ENCODE data around the gene ABCA2.

The ABCA2 gene

GRCh38 chr9:137026828-137027227 lies 1.2 kb downstream of the ABCA2 start:
- DNase-seq: no peak

DNA sequence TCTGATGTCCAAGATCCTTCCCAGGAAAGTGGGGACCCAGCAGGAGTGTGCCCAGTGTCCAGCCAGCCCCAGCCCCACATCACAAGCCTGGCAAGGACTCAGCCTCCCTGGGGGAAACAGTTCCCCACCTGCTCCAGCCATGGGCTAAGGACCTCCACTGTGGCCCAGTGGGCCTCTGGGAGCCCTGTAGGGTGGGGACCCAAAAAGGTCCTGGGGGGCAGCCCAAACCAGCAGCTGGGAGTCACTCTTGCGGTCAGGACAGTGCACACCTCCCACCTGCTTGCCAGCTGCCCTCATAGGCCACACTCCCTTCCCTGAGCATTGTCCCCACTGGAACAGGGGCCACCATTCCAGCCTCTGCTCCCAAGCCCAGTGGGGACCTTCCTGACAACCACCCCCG lies 1.7 kb downstream of the ABCA2 start:
- no peak for DNase-seq

DNA sequence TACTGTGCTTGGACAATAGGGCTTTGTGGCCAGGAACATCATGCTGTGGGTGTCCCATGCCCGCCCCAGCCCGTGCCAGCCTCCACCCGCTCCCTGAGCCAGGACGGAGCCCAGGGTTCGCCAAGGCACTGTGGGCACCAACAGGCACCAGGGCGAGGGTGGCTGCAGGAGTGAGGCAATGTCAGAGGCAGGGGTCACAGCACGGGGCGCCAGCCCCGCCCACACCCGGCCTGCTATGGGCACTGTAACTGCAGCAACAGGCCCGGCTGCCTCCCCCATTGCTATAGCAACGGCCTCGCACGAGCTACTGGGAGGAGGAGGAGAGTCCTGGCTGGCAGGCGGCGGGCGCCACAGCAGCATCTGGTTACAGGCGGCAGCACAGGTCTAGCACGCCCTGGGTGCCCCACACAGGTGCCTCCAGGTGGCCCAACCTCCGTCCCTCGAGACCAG lies 2.5 kb downstream of the ABCA2 start:
- DNase-seq: peak; percentile 87

- no peak for DNase-seq
Observed at GRCh38 chr9:137023583-137023991, 4.5 kb downstream of the ABCA2 start.

GRCh38 chr9:137023157-137023556 lies 4.9 kb downstream of the ABCA2 start:
- no peak for DNase-seq

DNA sequence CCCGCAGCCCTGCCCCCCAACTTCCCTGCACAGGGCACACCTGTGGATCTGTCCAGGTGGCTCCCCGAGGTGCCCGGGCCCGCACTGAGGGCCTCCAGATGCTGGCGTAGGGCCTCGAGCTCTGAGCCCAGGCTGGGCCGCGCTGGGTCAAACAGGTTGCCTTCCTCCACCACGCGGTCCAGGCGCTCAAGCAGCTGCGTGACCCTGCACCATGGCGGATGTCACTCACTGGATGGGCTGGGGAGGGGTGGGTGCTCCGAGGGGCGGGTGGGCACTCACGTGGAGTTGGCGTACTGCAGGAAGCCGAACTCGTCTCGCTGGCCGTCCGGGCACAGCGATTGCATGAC lies 5.4 kb downstream of the ABCA2 start:
- no peak for DNase-seq

GRCh38 chr9:137021979-137022661 lies 5.9 kb downstream of the ABCA2 start:
- DNase-seq: no peak

GRCh38 chr9:137021568-137021978 lies 6.5 kb downstream of the ABCA2 start:
- DNase-seq: no peak

DNA sequence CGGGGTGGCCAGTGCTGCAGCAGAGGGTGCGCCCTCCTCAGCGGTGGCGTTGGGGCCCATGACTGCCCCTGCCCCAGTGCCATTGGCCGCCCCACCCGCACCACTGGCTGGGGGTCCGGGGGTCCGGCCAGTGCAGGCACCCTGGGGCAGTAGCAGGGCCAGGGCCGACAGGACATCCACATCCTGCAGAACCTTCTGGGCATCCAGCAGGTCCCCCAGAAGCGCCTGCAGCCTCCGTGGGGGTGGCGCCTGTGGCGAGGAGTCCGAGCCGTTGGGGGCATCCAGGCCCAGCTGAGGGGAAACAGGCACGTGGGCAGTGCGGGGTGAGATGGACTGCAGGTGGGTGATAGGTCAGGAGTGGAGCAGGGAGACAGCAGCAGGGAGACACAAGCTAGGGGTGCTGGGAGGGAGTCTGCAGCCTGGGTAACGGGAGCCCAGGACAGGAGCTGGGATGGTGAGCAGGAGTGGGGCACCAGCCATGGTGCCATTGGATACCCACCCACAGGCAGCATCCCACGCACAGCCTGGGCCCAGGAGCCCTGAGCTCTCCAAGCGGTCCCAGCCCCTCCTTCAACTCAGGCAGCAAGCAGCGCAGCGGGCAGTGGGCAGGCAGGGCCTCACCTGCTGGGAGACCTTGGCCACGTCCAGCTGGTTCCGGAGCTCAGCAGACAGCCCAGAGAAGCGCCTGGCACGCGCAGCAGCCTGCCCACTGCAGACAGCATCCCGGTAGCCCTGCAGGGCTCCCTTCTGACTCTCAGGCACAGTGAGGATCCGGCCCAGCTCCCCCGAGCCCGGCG lies 7.1 kb downstream of the ABCA2 start:
- DNase-seq: no peak

DNA sequence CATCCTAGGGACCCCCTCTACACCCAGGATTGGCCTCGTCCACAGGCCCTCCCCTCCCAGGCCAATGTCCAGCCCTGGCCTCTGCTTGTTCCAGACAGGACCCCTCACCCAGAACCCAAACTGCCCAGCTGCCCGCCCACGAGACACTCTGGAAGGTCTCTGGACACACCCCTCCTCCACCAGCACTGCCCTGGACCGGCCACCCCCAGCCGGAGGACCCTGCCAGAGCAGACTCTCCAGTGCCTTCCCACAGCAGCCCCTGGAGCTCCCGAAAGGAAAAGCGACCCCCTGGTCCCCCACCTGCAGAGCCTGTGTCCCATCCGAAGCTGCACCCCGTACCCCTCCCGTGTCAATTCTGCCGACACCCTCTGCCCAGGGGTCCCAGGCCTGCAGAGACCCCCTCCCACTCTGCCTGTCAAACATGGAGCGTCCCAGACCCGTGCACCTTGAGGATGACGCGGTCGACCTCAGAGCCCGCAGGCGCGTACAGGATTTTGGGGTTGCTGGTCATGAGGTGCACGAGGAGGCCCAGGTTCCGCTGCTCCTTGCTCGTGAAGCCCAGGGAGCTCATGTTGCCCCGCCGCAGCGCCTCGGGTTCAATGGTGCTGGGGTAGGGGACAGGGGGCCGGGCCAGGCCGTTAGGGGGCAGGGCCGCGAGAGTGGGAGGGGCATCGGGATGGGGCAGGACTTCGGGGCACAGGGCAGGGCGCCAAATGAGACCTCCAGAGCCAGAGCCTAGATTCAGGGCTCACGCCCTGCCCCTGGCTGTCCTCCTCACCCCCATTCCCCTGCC lies 8.0 kb downstream of the ABCA2 start:
- DNase-seq: no peak

DNA sequence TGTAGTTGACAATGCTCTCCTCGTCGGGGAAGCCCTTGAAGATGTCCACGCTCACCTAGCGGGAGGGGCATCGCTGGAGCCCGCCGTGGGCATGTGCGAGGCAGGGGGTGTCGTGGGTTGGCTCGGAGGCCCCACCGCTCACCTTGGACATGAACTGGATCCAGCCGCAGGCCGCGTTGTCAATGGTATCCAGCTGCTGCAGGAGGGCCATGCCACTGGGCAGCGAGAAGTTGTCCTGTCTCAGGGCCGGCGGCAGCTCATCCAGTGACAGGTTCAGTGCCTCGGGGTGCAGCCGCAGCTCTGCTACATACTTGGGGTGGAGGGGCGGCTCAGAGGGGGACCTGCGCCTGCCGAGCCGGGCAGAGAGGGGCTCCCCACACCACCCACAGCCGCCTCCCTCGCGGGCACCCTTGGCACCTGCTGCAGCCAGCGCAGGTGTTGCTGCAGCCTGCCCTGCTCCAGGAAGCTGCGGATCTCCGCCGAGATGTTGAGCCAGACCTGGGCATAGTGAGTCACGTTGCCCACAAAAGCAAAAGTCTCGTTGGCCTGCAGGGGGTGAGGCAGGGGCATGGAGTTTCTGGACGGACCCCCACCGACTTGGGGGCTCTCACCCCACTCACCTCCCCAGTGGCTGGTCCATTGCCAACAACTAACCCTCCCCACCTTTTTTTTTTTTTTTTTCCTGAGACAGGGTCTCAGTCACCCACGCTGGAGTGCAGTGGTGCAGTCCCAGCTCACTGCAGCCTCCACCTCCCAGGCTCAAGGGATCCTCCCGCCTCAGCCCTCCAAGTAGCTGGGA lies 9.1 kb downstream of the ABCA2 start:
- DNase-seq: no peak

DNA sequence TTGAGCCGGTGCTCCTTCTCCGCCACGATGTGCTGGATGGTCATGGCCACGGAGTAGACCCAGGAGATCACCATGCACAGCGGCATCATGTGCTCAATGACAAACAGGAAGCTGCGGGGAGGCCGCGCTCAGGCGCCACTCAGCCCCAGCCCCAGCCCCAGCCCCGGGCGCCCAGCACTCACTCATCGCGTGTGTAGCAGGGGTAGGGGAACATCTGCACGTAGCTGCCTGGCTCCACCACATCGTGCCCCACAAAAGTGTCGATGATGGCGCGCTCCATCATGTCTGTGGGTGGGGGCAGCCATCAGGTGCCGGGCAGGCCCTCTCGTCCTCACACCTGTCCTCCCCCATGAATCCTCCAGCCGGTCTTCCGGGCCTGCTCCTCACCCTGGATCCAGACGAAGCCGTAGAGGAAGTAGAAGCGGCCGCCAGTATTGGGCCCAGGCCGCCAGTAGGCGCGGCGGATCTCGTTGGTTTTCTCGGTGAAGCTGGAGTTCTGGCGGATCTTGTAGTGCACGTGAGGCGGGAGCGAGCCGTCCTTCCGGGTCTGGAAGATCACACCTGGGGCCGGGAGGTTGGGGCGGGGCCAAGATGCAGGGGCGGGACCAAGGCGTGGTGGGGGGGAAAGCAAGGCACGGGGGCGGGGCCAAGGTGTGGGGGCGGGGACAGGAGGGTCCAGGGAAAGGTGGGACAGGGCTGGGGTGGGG lies 10.1 kb downstream of the ABCA2 start:
- no peak for DNase-seq

GRCh38 chr9:137017071-137017470 lies 11.0 kb downstream of the ABCA2 start:
- no peak for DNase-seq

GRCh38 chr9:137016436-137016835 lies 11.6 kb downstream of the ABCA2 start:
- DNase-seq: no peak

GRCh38 chr9:137015976-137016375 lies 12.1 kb downstream of the ABCA2 start:
- DNase-seq: no peak

DNA sequence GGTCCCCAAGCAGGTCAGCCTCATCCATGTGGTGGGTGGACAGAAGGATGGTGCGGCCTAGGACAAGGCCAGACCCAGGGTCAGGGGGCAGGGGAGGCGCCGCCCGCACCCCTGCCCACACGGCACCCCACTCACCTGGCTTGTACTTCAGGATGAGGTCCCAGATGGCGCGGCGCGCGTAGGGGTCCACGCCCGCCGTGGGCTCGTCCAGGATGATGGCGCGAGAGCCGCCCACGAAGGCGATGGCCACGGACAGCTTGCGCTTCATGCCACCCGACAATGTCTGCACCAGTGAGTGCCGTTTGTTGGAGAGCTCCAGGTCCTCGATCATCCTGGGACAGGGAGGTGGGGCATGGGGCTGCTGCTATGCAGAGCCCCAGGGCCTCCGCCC lies 12.5 kb downstream of the ABCA2 start:
- DNase-seq: no peak

GRCh38 chr9:137014776-137015539 lies 13.1 kb downstream of the ABCA2 start:
- DNase-seq: no peak

GRCh38 chr9:137014166-137014565 lies 13.9 kb downstream of the ABCA2 start:
- DNase-seq: no peak

DNA sequence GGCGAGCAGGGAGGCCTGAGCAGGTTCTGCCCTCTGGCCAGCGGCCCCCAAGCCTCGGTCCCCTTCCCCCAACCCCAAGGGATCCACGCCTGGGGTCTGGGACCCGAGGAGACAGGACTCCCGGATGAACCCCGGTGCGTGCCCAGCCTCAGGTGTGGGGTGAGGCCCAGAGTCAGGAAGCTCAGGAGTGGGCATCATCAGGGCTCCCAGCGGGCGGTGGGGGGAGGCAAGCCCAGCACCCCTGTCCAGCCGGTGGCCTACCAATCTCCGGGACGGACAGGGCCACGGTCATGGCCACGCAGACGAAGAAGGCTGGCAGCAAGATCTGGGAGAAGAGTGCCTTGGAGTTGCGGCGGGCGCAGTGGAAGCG lies 14.5 kb downstream of the ABCA2 start:
- no peak for DNase-seq

DNA sequence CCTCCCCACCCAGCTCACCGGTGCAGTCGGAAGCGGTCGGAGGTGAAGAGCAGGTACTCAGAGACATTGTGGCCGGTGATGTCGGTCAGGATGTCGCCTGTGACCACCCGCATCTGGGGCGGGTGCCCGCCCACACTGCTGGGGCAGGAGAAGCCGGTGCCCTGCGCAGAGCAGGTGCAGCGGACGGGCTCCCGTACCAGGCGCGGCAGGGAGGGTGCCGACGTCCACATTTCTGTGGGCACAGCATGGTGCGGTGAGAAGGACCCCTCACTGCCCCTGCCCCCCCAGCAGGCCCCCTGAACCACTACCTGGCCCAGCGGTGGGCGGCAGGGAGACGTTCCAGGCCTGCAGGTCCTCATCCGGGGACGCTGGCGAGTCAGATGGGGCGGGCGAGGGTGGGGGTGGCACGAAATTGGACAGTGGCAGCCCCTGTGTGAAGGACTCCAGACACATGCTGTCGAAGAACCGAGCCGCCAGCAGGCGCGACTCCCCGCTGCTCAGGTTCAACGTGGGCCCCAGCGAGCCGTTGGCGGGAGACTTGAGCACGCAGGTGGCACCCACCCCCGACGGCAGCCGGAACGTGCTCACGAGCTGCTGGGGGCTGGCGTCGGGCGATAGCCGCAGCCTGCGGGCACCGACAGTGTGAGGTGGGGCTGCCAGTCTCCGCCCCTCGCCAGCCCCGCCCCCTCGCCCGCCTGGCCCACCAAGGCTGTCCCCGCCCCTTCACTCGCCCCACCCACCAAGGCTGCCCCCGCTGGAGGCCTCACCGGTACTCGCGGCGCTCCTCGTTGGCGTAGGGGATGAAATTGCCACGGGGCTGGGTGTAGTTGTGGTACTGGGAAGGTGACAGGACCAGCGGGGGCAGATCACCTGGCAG lies 15.1 kb downstream of the ABCA2 start:
- DNase-seq: no peak
